Endothelial cell of umbilical vein (primary cell): Measurements from ENCODE around the gene PRKX. TPM values are rescaled to one million over a fixed set of nuclear protein-coding genes. Genes with fewer than 3 reads are reported as not detected.

Experiments
- BruUV-seq: library from RNA; stranded (reverse); fragments of 400-500 nt; replicated peaks from 2 replicates; lab custom pipeline; 2021; lab: Mats Ljungman, UMichigan
- CTCF ChIA-PET: fragments of 300-600, 350-600 bp; sonication (Branson Sonifier 250); formaldehyde crosslinking; loops from one replicate; lab custom pipeline; 2021; ENCODE audit warnings: antibody characterized with exemption, inconsistent platforms; lab: Charles Lee
- POLR2A ChIA-PET: fragments of 300-600, 350-600 bp; sonication (Branson Sonifier 250); formaldehyde crosslinking; loops from one replicate; lab custom pipeline; 2021; ENCODE audit warnings: antibody characterized with exemption, inconsistent platforms; lab: Charles Lee
- DNase-seq: peaks from one replicate; pipeline ENCODE4 v3.0.0-alpha.2; 2011; ENCODE audit warnings: low read depth, low spot score
- FAIRE-seq: peaks from 2 replicates; lab custom pipeline; 2011; peaks lifted over from hg19 to GRCh38; lab: Jason Lieb, UNC
- H2AFZ ChIP-seq: 2 replicates; pipeline ENCODE4 v1.6.0; 2012; ENCODE audit warnings: low read depth, low read length, control low read depth, inconsistent platforms
- H3K27ac ChIP-seq: 2 replicates; pipeline ENCODE4 v1.5.1; 2011; ENCODE audit warnings: low read depth, mild to moderate bottlenecking, control low read depth, low read length, moderate library complexity; ENCODE audit not compliant: insufficient read depth
- H3K27me3 ChIP-seq, 2 experiments: 2 replicates each; pipeline versions ENCODE4 v1.6.0 to v1.6.1; 2011; ENCODE audit warnings: low read length in 2 of 2, mixed read lengths in 1 of 2; ENCODE audit not compliant: control insufficient read depth in 2 of 2, insufficient read depth in 2 of 2
- H3K36me3 ChIP-seq, 2 experiments: 2 replicates in 1 of 2; 3 replicates in 1 of 2; pipeline ENCODE4 v1.5.1; 2011; ENCODE audit warnings: low read length in 2 of 2, mild to moderate bottlenecking in 1 of 2, moderate library complexity in 1 of 2; ENCODE audit not compliant: control insufficient read depth in 2 of 2, insufficient read depth in 2 of 2; ENCODE audit errors: extremely low read depth in 1 of 2
- H3K4me1 ChIP-seq: 3 replicates; pipeline ENCODE4 v1.5.1; 2011; ENCODE audit warnings: mild to moderate bottlenecking, low read length; ENCODE audit not compliant: control insufficient read depth, insufficient read depth; ENCODE audit errors: extremely low read depth
- H3K4me2 ChIP-seq: 2 replicates; pipeline ENCODE4 v1.6.1; 2011; ENCODE audit warnings: low read length, control low read depth, mixed read lengths; ENCODE audit not compliant: insufficient read depth
- H3K4me3 ChIP-seq, 3 experiments: fragments of 200-600 bp in 1 of 3; sonication (generic), shearing (Covaris generic) in 1 of 3; replicated peaks in 1 of 3; 2 replicates each; pipeline ENCODE4 v1.5.1; 2011 to 2016; ENCODE audit warnings: control low read depth in 3 of 3, low read length in 3 of 3, mild to moderate bottlenecking in 2 of 3, inconsistent platforms in 1 of 3, low read depth in 1 of 3, moderate library complexity in 1 of 3; ENCODE audit not compliant: insufficient read depth in 1 of 3
- H3K79me2 ChIP-seq: 2 replicates; pipeline ENCODE4 v1.6.0; 2012; ENCODE audit warnings: low read length, inconsistent platforms; ENCODE audit not compliant: control insufficient read depth, insufficient read depth
- H3K9ac ChIP-seq: replicated peaks from 2 replicates; pipeline ENCODE3; 2011; ENCODE audit warnings: low read length, control low read depth; ENCODE audit not compliant: insufficient read depth; ENCODE audit errors: extremely low read depth
- H3K9me1 ChIP-seq: replicated peaks from 3 replicates; pipeline ENCODE4 v1.6.0; 2011; ENCODE audit warnings: mild to moderate bottlenecking, low read length; ENCODE audit not compliant: control insufficient read depth, insufficient read depth; ENCODE audit errors: extremely low read depth
- H3K9me3 ChIP-seq: replicated peaks from 2 replicates; pipeline ENCODE4 v1.5.1; 2012; ENCODE audit warnings: low read length, inconsistent platforms; ENCODE audit not compliant: control insufficient read depth, insufficient read depth
- H4K20me1 ChIP-seq: replicated peaks from 2 replicates; pipeline ENCODE3; 2011; ENCODE audit warnings: mild to moderate bottlenecking, low read length; ENCODE audit not compliant: control insufficient read depth, insufficient read depth; ENCODE audit errors: extremely low read depth
- EZH2 ChIP-seq: IDR thresholded peaks from 2 replicates; pipeline ENCODE4 v1.6.1; 2012; ENCODE audit warnings: borderline replicate concordance, low read depth, mild to moderate bottlenecking, moderate library complexity, low read length, inconsistent platforms; ENCODE audit not compliant: severe bottlenecking
- FOS ChIP-seq: IDR thresholded peaks from 2 replicates; pipeline ENCODE4 v1.6.1; 2011; ENCODE audit warnings: mild to moderate bottlenecking, low read length, moderate library complexity, borderline replicate concordance; ENCODE audit not compliant: insufficient read depth
- GATA2 ChIP-seq: IDR thresholded peaks from 2 replicates; pipeline ENCODE4 v1.7.0; 2011; ENCODE audit warnings: low read depth, mild to moderate bottlenecking, moderate library complexity, mixed read lengths, low read length; ENCODE audit not compliant: insufficient read length, insufficient read depth
- JUN ChIP-seq: IDR thresholded peaks from 2 replicates; pipeline ENCODE4 v1.6.1; 2011; ENCODE audit warnings: borderline replicate concordance, low read depth; ENCODE audit not compliant: insufficient read length, insufficient read depth
- MYC ChIP-seq: IDR thresholded peaks from one replicate; pipeline ENCODE4 v1.6.1; 2011; ENCODE audit warnings: mild to moderate bottlenecking, low read depth, low read length
- POLR2A ChIP-seq: IDR thresholded peaks from 2 replicates; pipeline ENCODE4 v1.6.1; 2012; ENCODE audit warnings: low read depth, mild to moderate bottlenecking, control low read depth, low read length
- POLR2AphosphoS5 ChIP-seq: IDR thresholded peaks from 2 replicates; pipeline ENCODE4 v1.6.1; 2012; ENCODE audit warnings: low read depth, mild to moderate bottlenecking, control low read depth, low read length, moderate library complexity; ENCODE audit not compliant: insufficient read depth
- dilution Hi-C: fragments of 300-500 bp; cut with MboI; formaldehyde crosslinking; loops from one replicate; pipeline ENCODE4 v1.15.0; 2019; ENCODE audit warnings: low sequenced_read_pairs; ENCODE audit not compliant: extremely low pct_ligation_motif_present
- intact Hi-C: fragments of 100-400 bp; cut with micrococcal nuclease; formaldehyde crosslinking; loops from one replicate; pipeline ENCODE4 v1.10.0; 2022
- polyA plus RNA-seq, 4 experiments: library from polyadenylated mRNA; depleted of rRNA in 3 of 4; stranded (reverse) in 3 of 4; unstranded in 1 of 4; fragments of >200 nt; gene quantifications; 2 replicates each; pipeline versions ENCODE4 v1.2.1 to v1.2.3, GENCODE V29; 2011 to 2012; ENCODE audit warnings: missing spikeins in 1 of 4
- total RNA-seq: library from RNA; stranded (reverse); gene quantifications from 2 replicates; pipeline ENCODE4 v1.2.3, GENCODE V29; 2021
- TF ChIP-seq, protein P1 (sequence below), 2 donors: IDR thresholded peaks; 1 replicate in 1 of 2; 2 replicates in 1 of 2; pipeline ENCODE4 v1.5.1; 2011; ENCODE audit warnings: low read length in 2 of 2, mild to moderate bottlenecking in 2 of 2, moderate library complexity in 2 of 2, control low read depth in 1 of 2, inconsistent platforms in 1 of 2, low read depth in 1 of 2; ENCODE audit not compliant: insufficient read depth in 1 of 2; ENCODE audit errors: extremely low read depth in 1 of 2
- TF ChIP-seq, protein P2 (sequence below): IDR thresholded peaks from 2 replicates; pipeline ENCODE4 v1.6.1; 2011; ENCODE audit not compliant: insufficient read depth, insufficient read length

Gene PRKX
- total and polyA plus RNA-seq, 2 donors (not counting 3 experiments of a cell fraction or from before 2014, with no cell fraction given) = 11.2 to 27.5 TPM

DNA sequence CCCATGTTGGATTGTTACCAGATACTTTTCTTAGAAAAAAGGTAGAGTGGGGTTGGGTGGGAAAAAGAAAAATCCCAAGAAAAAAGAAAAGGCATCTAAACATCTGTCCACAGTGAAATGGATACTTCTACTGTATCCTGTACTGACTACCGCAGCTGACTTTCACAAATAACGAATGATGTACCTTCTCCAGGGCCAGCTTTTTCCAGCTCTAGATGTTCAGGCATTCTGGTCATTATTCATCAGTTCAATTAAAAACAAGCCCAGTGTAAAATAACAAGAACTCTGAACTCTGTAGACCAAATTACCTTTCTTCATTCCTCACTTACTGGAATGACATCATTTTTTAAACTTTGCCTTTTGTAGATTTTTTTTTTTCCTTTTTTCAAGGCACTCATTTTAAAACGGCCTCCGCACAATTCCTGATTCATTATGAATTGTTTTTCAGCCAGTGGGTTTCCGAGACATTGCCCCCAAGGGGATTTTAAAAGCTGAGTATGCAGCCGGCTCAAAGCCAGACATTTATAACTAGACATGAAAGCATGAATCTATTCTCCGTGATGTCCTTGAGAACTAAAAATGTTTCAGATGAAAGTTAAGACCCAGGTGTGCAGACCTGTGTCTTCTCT lies 113.5 kb downstream of the PRKX start:
- H3K79me2 ChIP-seq = no peaks in the 10 kb centered on the region
- no peak overlapping the region for H3K27ac ChIP-seq
- H3K4me3 ChIP-seq = no peak overlapping the region
- TF ChIP-seq JUN = no peak
- TF ChIP-seq EZH2 = no peak
- no peak for TF ChIP-seq POLR2A
- TF ChIP-seq MYC = no peak
- TF ChIP-seq, protein P1, sequence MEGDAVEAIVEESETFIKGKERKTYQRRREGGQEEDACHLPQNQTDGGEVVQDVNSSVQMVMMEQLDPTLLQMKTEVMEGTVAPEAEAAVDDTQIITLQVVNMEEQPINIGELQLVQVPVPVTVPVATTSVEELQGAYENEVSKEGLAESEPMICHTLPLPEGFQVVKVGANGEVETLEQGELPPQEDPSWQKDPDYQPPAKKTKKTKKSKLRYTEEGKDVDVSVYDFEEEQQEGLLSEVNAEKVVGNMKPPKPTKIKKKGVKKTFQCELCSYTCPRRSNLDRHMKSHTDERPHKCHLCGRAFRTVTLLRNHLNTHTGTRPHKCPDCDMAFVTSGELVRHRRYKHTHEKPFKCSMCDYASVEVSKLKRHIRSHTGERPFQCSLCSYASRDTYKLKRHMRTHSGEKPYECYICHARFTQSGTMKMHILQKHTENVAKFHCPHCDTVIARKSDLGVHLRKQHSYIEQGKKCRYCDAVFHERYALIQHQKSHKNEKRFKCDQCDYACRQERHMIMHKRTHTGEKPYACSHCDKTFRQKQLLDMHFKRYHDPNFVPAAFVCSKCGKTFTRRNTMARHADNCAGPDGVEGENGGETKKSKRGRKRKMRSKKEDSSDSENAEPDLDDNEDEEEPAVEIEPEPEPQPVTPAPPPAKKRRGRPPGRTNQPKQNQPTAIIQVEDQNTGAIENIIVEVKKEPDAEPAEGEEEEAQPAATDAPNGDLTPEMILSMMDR (IDR thresholded peaks at IDR 0.05; ENCODE audit: extremely low read depth in 1 of 2, insufficient read depth in 1 of 2, low read depth in 1 of 2, low read length in 2 of 2) = no peak
- TF ChIP-seq FOS = no peak
- no peak for TF ChIP-seq POLR2AphosphoS5
- TF ChIP-seq GATA2 = no peak
- TF ChIP-seq, protein P2, sequence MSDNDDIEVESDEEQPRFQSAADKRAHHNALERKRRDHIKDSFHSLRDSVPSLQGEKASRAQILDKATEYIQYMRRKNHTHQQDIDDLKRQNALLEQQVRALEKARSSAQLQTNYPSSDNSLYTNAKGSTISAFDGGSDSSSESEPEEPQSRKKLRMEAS = no peak
- DNase-seq (no peak), FAIRE-seq (no peak)
- no peaks in the 10 kb centered on the region for H3K36me3 ChIP-seq
- H2AFZ ChIP-seq = no peak overlapping the region
- intact Hi-C loops = no loop called here
- no peaks in the 10 kb centered on the region for H3K27me3 ChIP-seq
- H3K9me3 ChIP-seq = no peaks in the 10 kb centered on the region
- no TSS peak for BruUV-seq
- ChIA-PET CTCF (no interaction called here), POLR2A (no interaction called here)
- H3K9ac ChIP-seq = no peak overlapping the region
- no peak overlapping the region for H3K4me2 ChIP-seq
- no peaks in the 10 kb centered on the region for H3K4me1 ChIP-seq
- dilution Hi-C loops = no loop called here
- H4K20me1 ChIP-seq = no peaks in the 10 kb centered on the region
- H3K9me1 ChIP-seq = no peaks in the 10 kb centered on the region
